D721Med (cell line): Measurements from ENCODE around the gene KDR.

Experiments
- DNase-seq: peaks from one replicate; pipeline ENCODE4 v3.0.0; 2011; ENCODE audit warnings: low spot score; ENCODE audit not compliant: insufficient read length
- FAIRE-seq: peaks from 2 replicates; lab custom pipeline; 2011; peaks lifted over from hg19 to GRCh38; lab: Jason Lieb, UNC
- CTCF ChIP-seq: IDR thresholded peaks from 2 replicates; pipeline ENCODE4 v1.5.1; 2012; ENCODE audit warnings: mild to moderate bottlenecking, control low read depth; ENCODE audit not compliant: insufficient read depth; ENCODE audit errors: missing control alignments

The KDR gene

DNA sequence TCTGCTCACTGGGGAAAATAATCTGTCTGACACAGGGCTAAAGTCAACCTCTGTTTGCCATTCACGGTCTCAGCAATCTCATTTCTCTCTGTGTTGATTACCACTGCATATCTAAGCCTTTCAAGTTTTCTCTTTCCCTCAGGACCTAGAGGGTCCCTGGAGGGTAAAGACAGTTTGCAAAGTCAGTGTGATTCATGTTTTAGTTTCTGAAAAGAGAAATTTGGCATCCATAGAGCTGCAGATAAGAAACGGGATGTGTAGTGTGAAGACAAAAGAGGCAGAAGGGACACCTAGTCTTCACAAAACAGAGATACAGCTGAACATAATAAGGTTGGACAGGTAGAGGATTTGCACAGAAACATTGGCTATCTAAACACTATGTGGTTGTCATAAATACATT, 34.5 kb upstream of the KDR start:
- FAIRE-seq (no peak), DNase-seq (no peak)
- TF ChIP-seq CTCF: no peak

- no peak for TF ChIP-seq CTCF
- no peak for DNase-seq
- FAIRE-seq: no peak
Measured at GRCh38 chr4:55158957-55159356, 33.6 kb upstream of the KDR start.

DNA sequence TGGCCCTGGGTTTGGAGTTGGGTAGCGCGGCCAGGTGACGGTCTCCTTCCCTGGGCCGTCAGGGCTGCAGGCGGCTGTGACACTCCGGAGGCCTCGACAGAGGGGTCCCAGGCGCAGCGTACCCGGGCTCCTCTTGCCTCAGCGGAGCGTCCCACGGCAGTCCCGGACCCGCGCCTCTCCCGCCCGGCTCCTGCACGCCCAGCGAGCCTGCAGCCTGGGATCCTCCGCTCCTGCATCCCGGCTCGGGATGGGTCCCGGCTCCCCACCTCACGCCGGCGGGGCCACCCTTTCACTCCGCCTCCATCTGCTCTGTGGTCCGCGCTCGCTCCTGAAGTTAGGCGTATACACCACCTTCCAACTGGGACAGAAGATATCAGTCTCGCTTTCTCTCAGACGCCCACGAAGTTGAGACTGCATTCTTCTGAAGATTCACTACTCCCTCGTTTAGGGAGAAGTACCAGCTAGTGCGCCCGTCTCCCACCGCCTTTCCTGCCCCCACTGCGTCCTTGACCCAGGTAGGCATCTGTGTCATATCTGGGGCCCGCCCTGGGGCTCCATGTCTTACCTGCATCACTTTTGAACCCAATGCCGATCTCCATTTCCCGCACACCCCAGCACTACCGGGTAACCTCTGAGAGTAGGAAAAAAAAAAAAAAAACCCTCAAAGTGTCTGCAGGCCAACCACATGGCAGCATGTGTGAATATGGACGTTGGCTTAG, 32.3 kb upstream of the KDR start:
- TF ChIP-seq CTCF: no peak
- no peak for DNase-seq
- FAIRE-seq: no peak

GRCh38 chr4:55154933-55155332, 29.5 kb upstream of the KDR start:
- DNase-seq (no peak), FAIRE-seq (no peak)
- TF ChIP-seq CTCF: no peak

- no peak for TF ChIP-seq CTCF
- DNase-seq (no peak), FAIRE-seq (no peak)
Measured at GRCh38 chr4:55154290-55154880, 29.0 kb upstream of the KDR start.

DNA sequence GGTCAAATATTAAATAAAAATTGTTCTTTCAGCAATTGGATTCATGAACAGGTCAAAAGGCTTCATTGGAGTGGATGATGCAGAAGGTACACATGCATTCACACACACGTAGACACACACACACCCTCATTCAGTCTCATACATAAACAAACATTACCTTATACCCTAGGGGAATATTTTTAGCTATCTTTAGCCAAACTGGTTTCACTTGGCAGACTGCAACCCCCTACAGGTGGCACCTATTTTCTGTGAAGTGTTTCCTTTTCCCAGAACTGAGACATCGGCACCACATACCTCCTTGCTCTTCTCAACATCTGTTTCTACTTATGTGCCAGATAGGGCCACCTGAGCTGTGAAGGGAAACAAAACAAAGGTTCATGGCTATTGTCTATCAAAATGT, 18.5 kb upstream of the KDR start:
- no peak for TF ChIP-seq CTCF
- no peak for DNase-seq
- FAIRE-seq: no peak

GRCh38 chr4:55138367-55138766, 13.0 kb upstream of the KDR start:
- no peak for DNase-seq
- no peak for TF ChIP-seq CTCF
- FAIRE-seq: no peak
